Measurements from ENCODE around the gene APOC4. TPM values are rescaled to one million over a fixed set of nuclear protein-coding genes. Genes with fewer than 3 reads are reported as not detected.
A peak's percentile ranks its signal among the peaks of the same experiment; 100 is the strongest.

The APOC4 gene
- total and polyA plus RNA-seq, 4 donors = 1.0 to 420 (median 275) TPM

DNA sequence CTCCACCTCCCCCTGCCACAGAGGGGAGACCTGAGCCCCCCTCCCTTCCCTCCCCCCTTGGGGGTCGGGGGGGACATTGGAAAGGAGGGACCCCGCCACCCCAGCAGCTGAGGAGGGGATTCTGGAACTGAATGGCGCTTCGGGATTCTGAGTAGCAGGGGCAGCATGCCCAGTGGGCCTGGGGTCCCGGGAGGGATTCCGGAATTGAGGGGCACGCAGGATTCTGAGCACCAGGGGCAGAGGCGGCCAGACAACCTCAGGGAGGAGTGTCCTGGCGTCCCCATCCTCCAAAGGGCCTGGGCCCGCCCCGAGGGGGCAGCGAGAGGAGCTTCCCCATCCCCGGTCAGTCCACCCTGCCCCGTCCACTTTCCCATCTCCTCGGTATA lies 38.8 kb upstream of the APOC4 start:
- Histone ChIP-seq H3K4me3 (ENCODE audit: low read depth in 1 of 3, low read length in 3 of 3) (no peak overlapping the region), H3K36me3 (ENCODE audit: control insufficient read depth in 4 of 4, insufficient read depth in 3 of 4, low read depth in 1 of 4, low read length in 3 of 4) (peaks cover 0 to 26% (median 5%) of the 10 kb centered on the region in 4 donors)
- no peak for DNase-seq (ENCODE audit: low spot score)

DNA sequence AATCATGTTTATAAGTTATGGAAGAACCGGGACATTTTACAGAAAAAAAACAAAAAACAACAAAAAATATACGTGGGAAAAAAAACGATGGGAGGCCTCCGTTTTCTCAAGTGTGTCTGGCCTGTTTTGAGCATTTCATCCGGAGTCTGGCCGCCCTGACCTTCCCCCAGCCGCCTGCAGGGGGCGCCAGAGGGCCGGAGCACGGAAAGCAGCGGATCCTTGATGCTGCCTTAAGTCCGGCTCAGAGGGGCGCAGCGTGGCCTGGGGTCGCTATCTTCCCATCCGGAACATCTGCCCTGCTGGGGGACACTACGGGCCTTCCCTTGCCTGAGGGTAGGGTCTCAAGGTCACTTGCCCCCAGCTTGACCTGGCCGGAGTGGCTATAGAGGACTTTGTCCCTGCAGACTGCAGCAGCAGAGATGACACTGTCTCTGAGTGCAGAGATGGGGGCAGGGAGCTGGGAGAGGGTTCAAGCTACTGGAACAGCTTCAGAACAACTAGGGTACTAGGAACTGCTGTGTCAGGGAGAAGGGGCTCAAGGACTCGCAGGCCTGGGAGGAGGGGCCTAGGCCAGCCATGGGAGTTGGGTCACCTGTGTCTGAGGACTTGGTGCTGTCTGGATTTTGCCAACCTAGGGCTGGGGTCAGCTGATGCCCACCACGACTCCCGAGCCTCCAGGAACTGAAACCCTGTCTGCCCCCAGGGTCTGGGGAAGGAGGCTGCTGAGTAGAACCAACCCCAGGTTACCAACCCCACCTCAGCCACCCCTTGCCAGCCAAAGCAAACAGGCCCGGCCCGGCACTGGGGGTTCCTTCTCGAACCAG lies 38.2 kb upstream of the APOC4 start:
- WGBS = 8% methylated on average over 24 of the region's 24 CpGs
- TF ChIP-seq JUND (IDR thresholded peaks at IDR 0.05) (peak; percentile 66 to 69), REST (IDR thresholded peaks at IDR 0.05) (peak; percentile 41), FOXA2 (IDR thresholded peaks at IDR 0.05) (no peak), TAF1 (conservative IDR thresholded peaks at IDR 0.05) (no peak), EGR1 (IDR thresholded peaks at IDR 0.05; ENCODE audit: low read depth in 2 of 2) (no peak), YY1 (IDR thresholded peaks at IDR 0.05) (peak; percentile 14), HNF4A (conservative IDR thresholded peaks at IDR 0.05) (peak; percentile 90 to 95), ZBTB33 (IDR thresholded peaks at IDR 0.05) (no peak), RXRA (IDR thresholded peaks at IDR 0.05) (peak; percentile 92 to 97), NR2F2 (IDR thresholded peaks at IDR 0.05) (peak; percentile 77), ATF3 (IDR thresholded peaks at IDR 0.05) (no peak), MAX (IDR thresholded peaks at IDR 0.05) (no peak), RAD21 (IDR thresholded peaks at IDR 0.05) (peak; percentile 91 to 92), SP1 (IDR thresholded peaks at IDR 0.05) (peak; percentile 98), GABPA (IDR thresholded peaks at IDR 0.05 in 1 of 2, conservative IDR thresholded peaks at IDR 0.05 in 1 of 2) (no peak), HNF4G (IDR thresholded peaks at IDR 0.05) (peak; percentile 92)
- TF ChIP-seq, protein P1, sequence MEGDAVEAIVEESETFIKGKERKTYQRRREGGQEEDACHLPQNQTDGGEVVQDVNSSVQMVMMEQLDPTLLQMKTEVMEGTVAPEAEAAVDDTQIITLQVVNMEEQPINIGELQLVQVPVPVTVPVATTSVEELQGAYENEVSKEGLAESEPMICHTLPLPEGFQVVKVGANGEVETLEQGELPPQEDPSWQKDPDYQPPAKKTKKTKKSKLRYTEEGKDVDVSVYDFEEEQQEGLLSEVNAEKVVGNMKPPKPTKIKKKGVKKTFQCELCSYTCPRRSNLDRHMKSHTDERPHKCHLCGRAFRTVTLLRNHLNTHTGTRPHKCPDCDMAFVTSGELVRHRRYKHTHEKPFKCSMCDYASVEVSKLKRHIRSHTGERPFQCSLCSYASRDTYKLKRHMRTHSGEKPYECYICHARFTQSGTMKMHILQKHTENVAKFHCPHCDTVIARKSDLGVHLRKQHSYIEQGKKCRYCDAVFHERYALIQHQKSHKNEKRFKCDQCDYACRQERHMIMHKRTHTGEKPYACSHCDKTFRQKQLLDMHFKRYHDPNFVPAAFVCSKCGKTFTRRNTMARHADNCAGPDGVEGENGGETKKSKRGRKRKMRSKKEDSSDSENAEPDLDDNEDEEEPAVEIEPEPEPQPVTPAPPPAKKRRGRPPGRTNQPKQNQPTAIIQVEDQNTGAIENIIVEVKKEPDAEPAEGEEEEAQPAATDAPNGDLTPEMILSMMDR (IDR thresholded peaks at IDR 0.05; ENCODE audit: low read depth, low read length, missing input control) = peak; percentile 98
- H3K4me1 ChIP-seq (ENCODE audit: control insufficient read depth in 4 of 4, insufficient read depth in 4 of 4, low read length in 3 of 4) = peaks cover 13 to 59% (median 40%) of the 10 kb centered on the region in 4 donors
- peak overlapping the region in 1 of 2 donors; percentile 2 for H3K9ac ChIP-seq (ENCODE audit: low read depth in 1 of 2, low read length in 2 of 2)
- peak overlapping the region in 2 of 3 donors; percentile 25 to 32 for H3K4me3 ChIP-seq (ENCODE audit: low read depth in 1 of 3, low read length in 3 of 3)
- peak overlapping the region; percentile 78 to 88 for H3K27ac ChIP-seq (ENCODE audit: low read depth in 1 of 2, low read length in 2 of 2)
- H3K27me3 ChIP-seq (ENCODE audit: control insufficient read depth in 4 of 4, insufficient read depth in 4 of 4, low read length in 3 of 4) = no peaks in the 10 kb centered on the region
- H3K36me3 ChIP-seq (ENCODE audit: control insufficient read depth in 4 of 4, insufficient read depth in 3 of 4, low read depth in 1 of 4, low read length in 3 of 4) = peaks cover 0 to 26% (median 4%) of the 10 kb centered on the region in 4 donors
- no peaks in the 10 kb centered on the region for H3K9me3 ChIP-seq (ENCODE audit: control insufficient read depth in 4 of 4, low read length in 3 of 4)
- peak; percentile 90 for DNase-seq (ENCODE audit: low spot score)

More for the DNA sequence above, 38.8 kb upstream of the APOC4 start:
- Histone ChIP-seq H3K27me3 (ENCODE audit: control insufficient read depth in 4 of 4, insufficient read depth in 4 of 4, low read length in 3 of 4) (no peaks in the 10 kb centered on the region), H3K9ac (ENCODE audit: low read depth in 1 of 2, low read length in 2 of 2) (no peak overlapping the region), H3K27ac (ENCODE audit: low read depth in 1 of 2, low read length in 2 of 2) (no peak overlapping the region), H3K4me1 (ENCODE audit: control insufficient read depth in 4 of 4, insufficient read depth in 4 of 4, low read length in 3 of 4) (peaks cover 13 to 53% (median 38%) of the 10 kb centered on the region in 4 donors), H3K9me3 (ENCODE audit: control insufficient read depth in 4 of 4, low read length in 3 of 4) (no peaks in the 10 kb centered on the region)
- 64% methylated on average over 15 of the region's 15 CpGs for WGBS
- TF ChIP-seq HNF4G (IDR thresholded peaks at IDR 0.05) (no peak), ATF3 (IDR thresholded peaks at IDR 0.05) (no peak), YY1 (IDR thresholded peaks at IDR 0.05) (no peak)

Measured in liver (tissue), 9 donors.